IMR-90 (cell line): ENCODE measurements around the gene PID1. TPM values are rescaled to one million over a fixed set of nuclear protein-coding genes. Genes with fewer than 3 reads are reported as not detected.

Source experiments
- ATAC-seq: fragments of 200-7000 bp; cut with Tn5 transposase; 2 replicates; pipeline ENCODE4 v1.9.1; 2020; ENCODE audit warnings: low read depth, mild to moderate bottlenecking, moderate library complexity
- BruUV-seq: library from RNA; stranded (reverse); fragments of 400-500 nt; replicated peaks from 2 replicates; lab custom pipeline; 2021; lab: Mats Ljungman, UMichigan
- CTCF ChIA-PET: fragments of 300-600 bp; formaldehyde crosslinking; extraction: SDS; loops from one replicate; lab custom pipeline; 2021; ENCODE audit warnings: antibody characterized with exemption; lab: Yijun Ruan, JAX
- POLR2A ChIA-PET: fragments of 300-600 bp; sonication (Branson Sonifier 250); formaldehyde crosslinking; loops from one replicate; lab custom pipeline; 2022; ENCODE audit warnings: antibody characterized with exemption; ENCODE audit not compliant: unreplicated experiment; lab: Charles Lee
- DNase-seq: peaks from one replicate; pipeline ENCODE4 v3.0.0; 2013
- H2AFZ ChIP-seq: replicated peaks from 2 replicates; pipeline ENCODE3; 2013; ENCODE audit warnings: low read length, mild to moderate bottlenecking; ENCODE audit not compliant: poor library complexity
- H2AK5ac ChIP-seq: 2 replicates; pipeline ENCODE4 v1.6.1; 2013; ENCODE audit warnings: low read depth, low read length, inconsistent platforms
- H2AK9ac ChIP-seq: replicated peaks from 2 replicates; pipeline ENCODE3; 2013; ENCODE audit warnings: mild to moderate bottlenecking, low read depth, low read length, moderate library complexity; ENCODE audit not compliant: poor library complexity
- H2BK120ac ChIP-seq: 2 replicates; pipeline ENCODE4 v1.6.1; 2013; ENCODE audit warnings: low read depth, low read length, inconsistent platforms
- H2BK15ac ChIP-seq: 3 replicates; pipeline ENCODE4 v1.6.1; 2013; ENCODE audit warnings: low read depth, low read length, inconsistent platforms
- H2BK20ac ChIP-seq: 2 replicates; pipeline ENCODE4 v1.6.1; 2013; ENCODE audit warnings: low read depth, mild to moderate bottlenecking, inconsistent platforms, low read length, moderate library complexity
- H2BK5ac ChIP-seq: 2 replicates; pipeline ENCODE4 v1.6.1; 2013; ENCODE audit warnings: mild to moderate bottlenecking, low read depth, low read length, inconsistent platforms; ENCODE audit not compliant: poor library complexity, severe bottlenecking
- H3K14ac ChIP-seq: replicated peaks from 2 replicates; pipeline ENCODE4 v1.6.1; 2013; ENCODE audit warnings: low read depth, low read length, inconsistent platforms
- H3K18ac ChIP-seq: 2 replicates; pipeline ENCODE4 v1.6.1; 2013; ENCODE audit warnings: low read depth, low read length, control low read depth
- H3K23ac ChIP-seq: 2 replicates; pipeline ENCODE4 v1.6.1; 2013; ENCODE audit warnings: low read depth, low read length, inconsistent platforms
- H3K27ac ChIP-seq: 2 replicates; pipeline ENCODE4 v1.5.1; 2013; ENCODE audit warnings: mild to moderate bottlenecking, control low read depth, low read length; ENCODE audit not compliant: insufficient read depth
- H3K27me3 ChIP-seq: 2 replicates; pipeline ENCODE4 v1.6.1; 2013; ENCODE audit warnings: low read length; ENCODE audit not compliant: control insufficient read depth, insufficient read depth
- H3K36me3 ChIP-seq: 2 replicates; pipeline ENCODE4 v1.6.1; 2013; ENCODE audit warnings: low read length, mixed read lengths; ENCODE audit not compliant: control insufficient read depth, insufficient read depth
- H3K4ac ChIP-seq: 2 replicates; pipeline ENCODE4 v1.6.1; 2013; ENCODE audit warnings: low read depth, low read length, inconsistent platforms
- H3K4me1 ChIP-seq: 2 replicates; pipeline ENCODE4 v1.6.1; 2013; ENCODE audit warnings: low read length, mixed read lengths; ENCODE audit not compliant: control insufficient read depth, insufficient read depth
- H3K4me2 ChIP-seq: 2 replicates; pipeline ENCODE4 v1.6.1; 2013; ENCODE audit warnings: low read depth, mild to moderate bottlenecking, control low read depth, low read length, moderate library complexity
- H3K4me3 ChIP-seq: 2 replicates; pipeline ENCODE4 v1.5.1; 2013; ENCODE audit warnings: low read depth, mild to moderate bottlenecking, control low read depth, low read length, moderate library complexity; ENCODE audit not compliant: insufficient read depth
- H3K56ac ChIP-seq: 2 replicates; pipeline ENCODE4 v1.6.1; 2013; ENCODE audit warnings: low read length, inconsistent platforms; ENCODE audit not compliant: insufficient read depth; ENCODE audit errors: extremely low read depth
- H3K79me1 ChIP-seq, 2 experiments: 2 replicates each; pipeline ENCODE4 v1.6.1; 2013; ENCODE audit warnings: low read length in 2 of 2, inconsistent platforms in 1 of 2, low read depth in 1 of 2
- H3K9ac ChIP-seq: 2 replicates; pipeline ENCODE4 v1.6.1; 2013; ENCODE audit warnings: low read depth, low read length, control low read depth
- H3K9me1 ChIP-seq: 2 replicates; pipeline ENCODE4 v1.6.1; 2013; ENCODE audit warnings: low read length, inconsistent platforms; ENCODE audit not compliant: insufficient read depth
- H3K9me3 ChIP-seq: 2 replicates; pipeline ENCODE4 v1.6.1; 2013; ENCODE audit warnings: low read length; ENCODE audit not compliant: control insufficient read depth, insufficient read depth
- H4K20me1 ChIP-seq: 2 replicates; pipeline ENCODE4 v1.6.1; 2013; ENCODE audit warnings: low read length, inconsistent platforms; ENCODE audit not compliant: insufficient read depth
- H4K5ac ChIP-seq: 2 replicates; pipeline ENCODE4 v1.6.1; 2013; ENCODE audit warnings: mild to moderate bottlenecking, low read depth, low read length, control low read depth
- H4K8ac ChIP-seq, 2 experiments: 2 replicates each; pipeline ENCODE4 v1.6.1; 2013; ENCODE audit warnings: low read depth in 2 of 2, low read length in 2 of 2, control low read depth in 1 of 2, inconsistent platforms in 1 of 2
- H4K91ac ChIP-seq: 2 replicates; pipeline ENCODE4 v1.6.1; 2013; ENCODE audit warnings: low read depth, low read length, inconsistent platforms; ENCODE audit not compliant: insufficient read depth
- BHLHE40 ChIP-seq: fragments of 150-350 bp; IDR thresholded peaks from 2 replicates; pipeline ENCODE4 v1.6.1; 2016; ENCODE audit warnings: mild to moderate bottlenecking, low read depth, low read length
- MXI1 ChIP-seq: IDR thresholded peaks from 2 replicates; pipeline ENCODE4 v1.6.1; 2012; ENCODE audit warnings: low read depth, mild to moderate bottlenecking, low read length, moderate library complexity, borderline replicate concordance
- SMC3 ChIP-seq: fragments of 150-350 bp; IDR thresholded peaks from 2 replicates; pipeline ENCODE4 v1.6.1; 2016; ENCODE audit warnings: low read depth, mild to moderate bottlenecking, antibody characterized with exemption, low read length, moderate library complexity
- WGBS, 2 experiments: methylation state at CpG; one replicate each; pipeline versions ENCODE4 v1.1.5 to v1.1.7; 2013; ENCODE audit warnings: missing lambda C conversion rate in 2 of 2; ENCODE audit not compliant: insufficient read length in 1 of 2; ENCODE audit errors: extremely low coverage in 2 of 2; 5-methylcytosine and 5-hydroxymethylcytosine counted together
- dilution Hi-C: fragments of 300-500 bp; cut with HindIII; formaldehyde crosslinking; loops from one replicate; pipeline ENCODE4 v1.14.3; 2018; ENCODE audit warnings: low sequenced_read_pairs; ENCODE audit not compliant: unreplicated experiment
- in situ Hi-C: fragments of 300-500 bp; cut with MboI; formaldehyde crosslinking; loops from 3 replicates; pipeline ENCODE4 v1.14.3; 2019; ENCODE audit warnings: low sequenced_read_pairs, inconsistent platforms, mixed read lengths
- intact Hi-C: fragments of 100-400 bp; cut with micrococcal nuclease; formaldehyde crosslinking; loops from 2 replicates; pipeline ENCODE4 v1.10.0; 2022
- polyA plus RNA-seq, 3 experiments: library from polyadenylated mRNA; depleted of rRNA; stranded (reverse); fragments of >200 nt; gene quantifications; 2 replicates each; pipeline ENCODE4 v1.2.3, GENCODE V29; 2012; ENCODE audit warnings: low replicate concordance in 1 of 3
- total RNA-seq: library from RNA; depleted of rRNA; stranded (reverse); fragments of >200 nt; gene quantifications from 2 replicates; pipeline ENCODE4 v1.2.3, GENCODE V29; 2012

The PID1 gene
- total and polyA plus RNA-seq, 2 of the 4 experiments (the other 2 are of a cell fraction) = 0.90 to 1.9 TPM

DNA sequence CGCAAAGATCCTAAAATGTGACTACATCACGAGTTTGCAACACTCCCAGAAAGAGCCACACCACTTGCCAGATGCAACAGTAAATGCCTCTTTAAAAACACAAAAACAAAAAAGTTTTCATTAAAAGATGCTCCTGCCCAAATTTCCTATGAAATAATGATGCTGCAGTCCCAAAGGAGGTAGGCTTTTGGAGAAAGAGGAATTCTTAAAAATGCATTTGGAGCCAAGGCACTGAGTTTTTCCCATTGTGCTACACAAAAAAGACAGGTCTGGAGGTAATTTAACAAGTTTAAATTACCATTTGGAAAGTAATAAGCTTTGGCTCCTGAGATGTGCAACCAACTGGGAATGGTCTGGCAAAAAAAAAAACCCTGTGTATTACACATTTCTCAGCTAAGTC is 145.0 kb downstream of the PID1 start:
- no peak overlapping the region for H2BK20ac ChIP-seq
- H3K4me1 ChIP-seq = no peaks in the 10 kb centered on the region
- no peaks in the 10 kb centered on the region for H3K27me3 ChIP-seq
- TF ChIP-seq SMC3 (no peak), MXI1 (no peak), BHLHE40 (no peak)
- H3K4ac ChIP-seq = no peak overlapping the region
- H3K4me3 ChIP-seq = no peak overlapping the region
- H3K79me1 ChIP-seq = no peaks in the 10 kb centered on the region
- DNase-seq (no peak), ATAC-seq (no peak)
- no peak overlapping the region for H4K8ac ChIP-seq
- H4K20me1 ChIP-seq = no peaks in the 10 kb centered on the region
- peaks cover 6% of the 10 kb centered on the region; the same call in 1 of the 2 replicates for H3K9me3 ChIP-seq
- in situ Hi-C loops (no loop called here), dilution Hi-C loops (no loop called here), intact Hi-C loops (no loop called here)
- H3K14ac ChIP-seq = no peak overlapping the region
- H2AFZ ChIP-seq = no peak overlapping the region
- no peak overlapping the region for H2BK15ac ChIP-seq
- no peak overlapping the region for H2AK5ac ChIP-seq
- no peak overlapping the region for H4K91ac ChIP-seq
- no peak overlapping the region for H2BK120ac ChIP-seq
- no CpG with 5 or more reads among the region's 2 CpGs for WGBS, 2 experiments
- H3K27ac ChIP-seq = no peak overlapping the region
- H4K5ac ChIP-seq = no peak overlapping the region
- H3K36me3 ChIP-seq = no peaks in the 10 kb centered on the region
- H3K9ac ChIP-seq = no peak overlapping the region
- no peak overlapping the region for H3K23ac ChIP-seq
- H2AK9ac ChIP-seq = no peak overlapping the region
- H3K9me1 ChIP-seq = no peaks in the 10 kb centered on the region
- CTCF ChIA-PET = no interaction called here
- BruUV-seq = no TSS peak
- no peak overlapping the region for H3K4me2 ChIP-seq
- H2BK5ac ChIP-seq = no peak overlapping the region
- POLR2A ChIA-PET = no interaction called here
- no peak overlapping the region for H3K18ac ChIP-seq
- H3K56ac ChIP-seq = no peak overlapping the region
